GM12878 (cell line): ENCODE results near the gene RSF1. TPM values are rescaled to one million over a fixed set of nuclear protein-coding genes. Genes with fewer than 3 reads are reported as not detected.

Experiments
- CBFB ChIP-seq: IDR thresholded peaks from 2 replicates; pipeline ENCODE4 v1.6.1; 2016; ENCODE audit warnings: antibody characterized with exemption, low read depth
- CBX3 ChIP-seq: fragments of 200-600 bp; sonication (generic); IDR thresholded peaks from 2 replicates; pipeline ENCODE4 v1.6.1; 2016; ENCODE audit warnings: low read depth, borderline replicate concordance
- CBX5 ChIP-seq: sonication (generic); IDR thresholded peaks from 2 replicates; pipeline ENCODE4 v1.6.1; 2016; ENCODE audit warnings: low read depth, moderate library complexity, mild to moderate bottlenecking, inconsistent platforms
- CREB1 ChIP-seq: IDR thresholded peaks from 2 replicates; pipeline ENCODE4 v1.6.1; 2012; ENCODE audit warnings: low read depth, mild to moderate bottlenecking, inconsistent platforms
- EED ChIP-seq: sonication (generic); IDR thresholded peaks from 2 replicates; pipeline ENCODE4 v1.6.1; 2016; ENCODE audit warnings: antibody characterized with exemption, low read depth
- EP300 ChIP-seq, 2 experiments: fragments of 150-350 bp in 1 of 2; IDR thresholded peaks; 2 replicates each; pipeline ENCODE4 v1.6.1; 2011 to 2012; ENCODE audit warnings: low read depth in 2 of 2, low read length in 2 of 2, borderline replicate concordance in 1 of 2, improper control_type of control experiment in 1 of 2, inconsistent platforms in 1 of 2; ENCODE audit not compliant: control insufficient read depth in 1 of 2
- GATAD2B ChIP-seq: fragments of 450-650 bp; conservative IDR thresholded peaks from 2 replicates; pipeline ENCODE4 v1.6.1; 2017; ENCODE audit warnings: low read depth, mild to moderate bottlenecking, moderate library complexity
- HCFC1 ChIP-seq: fragments of 150-350 bp; IDR thresholded peaks from 2 replicates; pipeline ENCODE4 v1.6.1; 2014; ENCODE audit warnings: low read length
- HDGF ChIP-seq: fragments of 450-650 bp; IDR thresholded peaks from 2 replicates; pipeline ENCODE4 v1.6.1; 2016; ENCODE audit warnings: antibody characterized with exemption
- IKZF1 ChIP-seq: fragments of 450-650 bp; conservative IDR thresholded peaks from 2 replicates; pipeline ENCODE4 v1.6.1; 2017; ENCODE audit warnings: antibody characterized with exemption, mild to moderate bottlenecking
- KLF5 ChIP-seq: fragments of 450-650 bp; IDR thresholded peaks from 2 replicates; pipeline ENCODE4 v1.6.1; 2014; ENCODE audit warnings: mild to moderate bottlenecking; ENCODE audit not compliant: partially characterized antibody
- MEF2A ChIP-seq: IDR thresholded peaks from 2 replicates; pipeline ENCODE4 v1.6.1; 2011; ENCODE audit warnings: low read depth, mild to moderate bottlenecking, low read length, moderate library complexity; ENCODE audit not compliant: insufficient read depth
- MTA2 ChIP-seq: fragments of 450-650 bp; IDR thresholded peaks from 2 replicates; pipeline ENCODE4 v1.6.1; 2016; ENCODE audit warnings: low read depth, mild to moderate bottlenecking, moderate library complexity
- MTA3 ChIP-seq: IDR thresholded peaks from 2 replicates; pipeline ENCODE4 v1.6.1; 2012; ENCODE audit warnings: low read length, inconsistent platforms, borderline replicate concordance
- MYC ChIP-seq: IDR thresholded peaks from 2 replicates; pipeline ENCODE4 v1.6.1; 2011; ENCODE audit warnings: mild to moderate bottlenecking, low read length, moderate library complexity, inconsistent platforms; ENCODE audit not compliant: insufficient read depth, insufficient replicate concordance, insufficient read length, severe bottlenecking
- NBN ChIP-seq: fragments of 450-650 bp; IDR thresholded peaks from 2 replicates; pipeline ENCODE4 v1.6.1; 2016
- NFIC ChIP-seq: IDR thresholded peaks from 2 replicates; pipeline ENCODE4 v1.6.1; 2012; ENCODE audit warnings: low read depth, mild to moderate bottlenecking, inconsistent platforms, low read length, moderate library complexity
- POU2F2 ChIP-seq: IDR thresholded peaks from 3 replicates; pipeline ENCODE4 v1.6.1; 2011; ENCODE audit warnings: low read depth, mild to moderate bottlenecking, low read length, borderline replicate concordance
- RAD51 ChIP-seq: fragments of 450-650 bp; IDR thresholded peaks from 2 replicates; pipeline ENCODE4 v1.6.1; 2016; ENCODE audit warnings: moderate library complexity, mild to moderate bottlenecking, inconsistent platforms
- STAT3 ChIP-seq: IDR thresholded peaks from 2 replicates; pipeline ENCODE4 v1.6.1; 2011; ENCODE audit warnings: low read depth, low read length, improper control_type of control experiment
- TAF1 ChIP-seq: IDR thresholded peaks from 2 replicates; pipeline ENCODE4 v1.6.1; 2011; ENCODE audit warnings: mild to moderate bottlenecking, low read depth, low read length, borderline replicate concordance
- YY1 ChIP-seq: IDR thresholded peaks from 2 replicates; pipeline ENCODE4 v1.6.1; 2011; ENCODE audit warnings: low read depth, mild to moderate bottlenecking, low read length
- ZBED1 ChIP-seq: IDR thresholded peaks from 2 replicates; pipeline ENCODE4 v1.6.1; 2016; ENCODE audit warnings: borderline replicate concordance
- ZNF384 ChIP-seq: IDR thresholded peaks from 2 replicates; pipeline ENCODE4 v1.6.1; 2012; ENCODE audit warnings: low read depth, mild to moderate bottlenecking, low read length, improper control_type of control experiment, borderline replicate concordance
- polyA plus RNA-seq, 11 experiments: library from polyadenylated mRNA; depleted of rRNA in 4 of 11; unstranded in 6 of 11; stranded (reverse) in 5 of 11; fragments of >200 nt; fragmentation: Nextera tagmentation in 4 of 11; fragmentation: Illumina TruSeq in 1 of 11; extraction: Ambion mirVana in 4 of 11; extraction: Trizol in 1 of 11; gene quantifications; 1 replicate in 1 of 11; 2 replicates in 10 of 11; pipeline versions ENCODE4 v1.2.1 to v1.2.3, GENCODE V29; 2011 to 2016; ENCODE audit warnings: inconsistent platforms in 2 of 11, missing spikeins in 2 of 11, low read depth in 1 of 11
- total RNA-seq, 4 experiments: library from RNA; depleted of rRNA in 3 of 4; stranded (reverse); fragments of >200 nt in 3 of 4; fragmentation: Illumina TruSeq in 1 of 4; extraction: Trizol in 1 of 4; gene quantifications; 2 replicates each; pipeline versions ENCODE4 v1.2.1 to v1.2.3, GENCODE V29; 2013 to 2021
- TF ChIP-seq, protein P1 (sequence below), 3 experiments: IDR thresholded peaks in 2 of 3; conservative IDR thresholded peaks in 1 of 3; 2 replicates each; pipeline ENCODE4 v1.5.1; 2011; ENCODE audit warnings: low read depth in 3 of 3, low read length in 3 of 3, mild to moderate bottlenecking in 3 of 3, control low read depth in 2 of 3, moderate library complexity in 2 of 3, inconsistent platforms in 1 of 3, mixed read lengths in 1 of 3; ENCODE audit not compliant: control insufficient read depth in 2 of 3, insufficient read depth in 1 of 3; ENCODE audit errors: extremely low read depth in 1 of 3
- TF ChIP-seq, protein P2 (sequence below): fragments of 450-650 bp; IDR thresholded peaks from 2 replicates; pipeline ENCODE4 v1.6.1; 2017; ENCODE audit warnings: borderline replicate concordance
- TF ChIP-seq, protein P3 (sequence below): IDR thresholded peaks from 2 replicates; pipeline ENCODE4 v1.6.1; 2012; ENCODE audit warnings: low read depth, low read length, improper control_type of control experiment
- TF ChIP-seq, protein P4 (sequence below): fragments of 450-650 bp; IDR thresholded peaks from 2 replicates; pipeline ENCODE4 v1.6.1; 2017; ENCODE audit warnings: mild to moderate bottlenecking

The RSF1 gene
- total and polyA plus RNA-seq, 10 of the 15 experiments (the other 5 are each of a cell fraction or from before 2014, with no cell fraction given), result 9.0 to 45.3 (median 30.0) TPM

DNA sequence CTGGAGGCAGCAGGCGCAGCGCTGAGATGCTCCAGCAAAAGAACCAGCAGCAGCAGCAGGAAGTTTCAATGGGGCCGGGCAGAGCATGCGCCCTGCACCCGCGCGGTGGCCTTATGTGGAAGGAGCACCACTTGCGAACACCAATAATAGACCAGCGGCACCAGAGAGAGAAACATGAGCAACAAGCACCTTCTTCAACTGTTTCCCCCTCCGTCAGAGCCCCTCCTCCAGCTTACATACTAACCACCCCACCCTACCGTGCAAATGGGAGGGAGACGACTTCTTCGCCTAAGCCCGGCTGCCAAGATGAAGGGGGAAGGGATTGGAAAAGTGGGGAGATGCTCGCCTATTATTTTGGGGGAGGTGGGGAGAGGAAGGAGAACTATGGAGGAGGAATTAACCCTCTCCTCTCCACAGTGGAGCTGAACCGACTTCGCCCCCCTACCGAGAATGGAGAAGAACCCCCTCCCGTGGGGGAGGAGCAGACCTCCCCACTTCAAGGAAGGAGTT is 1.1 kb downstream of the RSF1 start (continued):
- TF ChIP-seq RAD51, result no peak
- TF ChIP-seq HCFC1, result 0 out of 2 replicates have a peak, but pooled peaks have one; percentile 8
- peak; percentile 6; the same call in 1 of the 2 replicates for TF ChIP-seq YY1
- TF ChIP-seq NFIC, result no peak
- TF ChIP-seq, protein P1, sequence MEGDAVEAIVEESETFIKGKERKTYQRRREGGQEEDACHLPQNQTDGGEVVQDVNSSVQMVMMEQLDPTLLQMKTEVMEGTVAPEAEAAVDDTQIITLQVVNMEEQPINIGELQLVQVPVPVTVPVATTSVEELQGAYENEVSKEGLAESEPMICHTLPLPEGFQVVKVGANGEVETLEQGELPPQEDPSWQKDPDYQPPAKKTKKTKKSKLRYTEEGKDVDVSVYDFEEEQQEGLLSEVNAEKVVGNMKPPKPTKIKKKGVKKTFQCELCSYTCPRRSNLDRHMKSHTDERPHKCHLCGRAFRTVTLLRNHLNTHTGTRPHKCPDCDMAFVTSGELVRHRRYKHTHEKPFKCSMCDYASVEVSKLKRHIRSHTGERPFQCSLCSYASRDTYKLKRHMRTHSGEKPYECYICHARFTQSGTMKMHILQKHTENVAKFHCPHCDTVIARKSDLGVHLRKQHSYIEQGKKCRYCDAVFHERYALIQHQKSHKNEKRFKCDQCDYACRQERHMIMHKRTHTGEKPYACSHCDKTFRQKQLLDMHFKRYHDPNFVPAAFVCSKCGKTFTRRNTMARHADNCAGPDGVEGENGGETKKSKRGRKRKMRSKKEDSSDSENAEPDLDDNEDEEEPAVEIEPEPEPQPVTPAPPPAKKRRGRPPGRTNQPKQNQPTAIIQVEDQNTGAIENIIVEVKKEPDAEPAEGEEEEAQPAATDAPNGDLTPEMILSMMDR (IDR thresholded peaks at IDR 0.05 in 2 of 3, conservative IDR thresholded peaks at IDR 0.05 in 1 of 3; ENCODE audit: control insufficient read depth in 2 of 3, extremely low read depth in 1 of 3, insufficient read depth in 1 of 3, low read depth in 3 of 3, low read length in 3 of 3), result peak in 1 of 3 experiments; percentile 2; a peak in 1 of 6 replicates
- no peak for TF ChIP-seq ZBED1
- TF ChIP-seq TAF1, result 0 out of 2 replicates have a peak, but pooled peaks have one; percentile 51
- TF ChIP-seq POU2F2, result 0 out of 3 replicates have a peak, but pooled peaks have one; percentile 16
- peak; percentile 23; the same call in 1 of the 2 replicates for TF ChIP-seq IKZF1
- TF ChIP-seq, protein P2, sequence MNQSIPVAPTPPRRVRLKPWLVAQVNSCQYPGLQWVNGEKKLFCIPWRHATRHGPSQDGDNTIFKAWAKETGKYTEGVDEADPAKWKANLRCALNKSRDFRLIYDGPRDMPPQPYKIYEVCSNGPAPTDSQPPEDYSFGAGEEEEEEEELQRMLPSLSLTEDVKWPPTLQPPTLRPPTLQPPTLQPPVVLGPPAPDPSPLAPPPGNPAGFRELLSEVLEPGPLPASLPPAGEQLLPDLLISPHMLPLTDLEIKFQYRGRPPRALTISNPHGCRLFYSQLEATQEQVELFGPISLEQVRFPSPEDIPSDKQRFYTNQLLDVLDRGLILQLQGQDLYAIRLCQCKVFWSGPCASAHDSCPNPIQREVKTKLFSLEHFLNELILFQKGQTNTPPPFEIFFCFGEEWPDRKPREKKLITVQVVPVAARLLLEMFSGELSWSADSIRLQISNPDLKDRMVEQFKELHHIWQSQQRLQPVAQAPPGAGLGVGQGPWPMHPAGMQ, result no peak
- no peak for TF ChIP-seq MYC
- no peak for TF ChIP-seq KLF5
- no peak for TF ChIP-seq CBFB
- no peak for TF ChIP-seq STAT3
- peak; percentile 81; the same call in 1 of the 2 replicates for TF ChIP-seq NBN
- no peak for TF ChIP-seq GATAD2B
- no peak for TF ChIP-seq MEF2A
- TF ChIP-seq EP300 (IDR thresholded peaks at IDR 0.05; ENCODE audit: borderline replicate concordance in 1 of 2, control insufficient read depth in 1 of 2, low read depth in 2 of 2, low read length in 2 of 2), result no peak
- no peak for TF ChIP-seq ZNF384
- TF ChIP-seq, protein P3, sequence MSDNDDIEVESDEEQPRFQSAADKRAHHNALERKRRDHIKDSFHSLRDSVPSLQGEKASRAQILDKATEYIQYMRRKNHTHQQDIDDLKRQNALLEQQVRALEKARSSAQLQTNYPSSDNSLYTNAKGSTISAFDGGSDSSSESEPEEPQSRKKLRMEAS, result peak; percentile 46; the same call in 1 of the 2 replicates
- no peak for TF ChIP-seq CBX3
- no peak for TF ChIP-seq MTA3
- TF ChIP-seq CREB1, result peak; percentile 46; the same call in 1 of the 2 replicates
- no peak for TF ChIP-seq EED
- no peak for TF ChIP-seq CBX5
- TF ChIP-seq, protein P4, sequence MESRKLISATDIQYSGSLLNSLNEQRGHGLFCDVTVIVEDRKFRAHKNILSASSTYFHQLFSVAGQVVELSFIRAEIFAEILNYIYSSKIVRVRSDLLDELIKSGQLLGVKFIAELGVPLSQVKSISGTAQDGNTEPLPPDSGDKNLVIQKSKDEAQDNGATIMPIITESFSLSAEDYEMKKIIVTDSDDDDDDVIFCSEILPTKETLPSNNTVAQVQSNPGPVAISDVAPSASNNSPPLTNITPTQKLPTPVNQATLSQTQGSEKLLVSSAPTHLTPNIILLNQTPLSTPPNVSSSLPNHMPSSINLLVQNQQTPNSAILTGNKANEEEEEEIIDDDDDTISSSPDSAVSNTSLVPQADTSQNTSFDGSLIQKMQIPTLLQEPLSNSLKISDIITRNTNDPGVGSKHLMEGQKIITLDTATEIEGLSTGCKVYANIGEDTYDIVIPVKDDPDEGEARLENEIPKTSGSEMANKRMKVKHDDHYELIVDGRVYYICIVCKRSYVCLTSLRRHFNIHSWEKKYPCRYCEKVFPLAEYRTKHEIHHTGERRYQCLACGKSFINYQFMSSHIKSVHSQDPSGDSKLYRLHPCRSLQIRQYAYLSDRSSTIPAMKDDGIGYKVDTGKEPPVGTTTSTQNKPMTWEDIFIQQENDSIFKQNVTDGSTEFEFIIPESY, result no peak
- TF ChIP-seq HDGF, result no peak
- TF ChIP-seq MTA2, result no peak
